Spinal cord (tissue), 10 donors: Measurements from ENCODE around the gene JHY. TPM values are rescaled to one million over a fixed set of nuclear protein-coding genes. Genes with fewer than 3 reads are reported as not detected.

Experiments
- DNase-seq, 6 donors: peaks; one replicate each; pipeline versions ENCODE4 v3.0.0 to v3.0.0-alpha.2; 2013 to 2015; ENCODE audit warnings: low spot score in 6 of 6, low read depth in 4 of 6
- H3K27ac ChIP-seq: one replicate; pipeline ENCODE4 v1.5.1; 2013; ENCODE audit warnings: low read depth, low read length, control low read depth
- H3K27me3 ChIP-seq: one replicate; pipeline ENCODE4 v1.6.1; 2013; ENCODE audit warnings: low read length; ENCODE audit not compliant: control insufficient read depth, insufficient read depth
- H3K36me3 ChIP-seq: one replicate; pipeline ENCODE4 v1.6.1; 2013; ENCODE audit warnings: low read length; ENCODE audit not compliant: control insufficient read depth, insufficient read depth
- H3K4me1 ChIP-seq: one replicate; pipeline ENCODE4 v1.6.1; 2013; ENCODE audit warnings: low read length; ENCODE audit not compliant: control insufficient read depth, insufficient read depth
- H3K4me3 ChIP-seq: one replicate; pipeline ENCODE4 v1.5.1; 2013; ENCODE audit warnings: low read depth, low read length, control low read depth
- H3K9me3 ChIP-seq: one replicate; pipeline ENCODE4 v1.6.1; 2013; ENCODE audit warnings: low read length; ENCODE audit not compliant: control insufficient read depth, insufficient read depth
- WGBS: methylation state at CpG from one replicate; pipeline ENCODE4 v1.1.5; 2013; ENCODE audit warnings: missing lambda C conversion rate; ENCODE audit not compliant: insufficient coverage; 5-methylcytosine and 5-hydroxymethylcytosine counted together
- polyA plus RNA-seq, 2 donors: library from polyadenylated mRNA; unstranded; fragments of 120-200 nt; gene quantifications; one replicate each; pipeline ENCODE4 v1.2.1, GENCODE V29; 2013; ENCODE audit not compliant: insufficient read length in 2 of 2
- total RNA-seq, 2 donors: library from RNA; depleted of rRNA in 1 of 2; stranded (reverse); fragments of 120-200 nt in 1 of 2; fragments of >200 nt in 1 of 2; gene quantifications; one replicate each; pipeline versions ENCODE4 v1.2.3 to v1.2.4, GENCODE V29; 2013 to 2014
- donor health status: healthy.

JHY gene
- total and polyA plus RNA-seq, 4 donors, result 9.5 to 14.8 (median 11.0) TPM

DNA sequence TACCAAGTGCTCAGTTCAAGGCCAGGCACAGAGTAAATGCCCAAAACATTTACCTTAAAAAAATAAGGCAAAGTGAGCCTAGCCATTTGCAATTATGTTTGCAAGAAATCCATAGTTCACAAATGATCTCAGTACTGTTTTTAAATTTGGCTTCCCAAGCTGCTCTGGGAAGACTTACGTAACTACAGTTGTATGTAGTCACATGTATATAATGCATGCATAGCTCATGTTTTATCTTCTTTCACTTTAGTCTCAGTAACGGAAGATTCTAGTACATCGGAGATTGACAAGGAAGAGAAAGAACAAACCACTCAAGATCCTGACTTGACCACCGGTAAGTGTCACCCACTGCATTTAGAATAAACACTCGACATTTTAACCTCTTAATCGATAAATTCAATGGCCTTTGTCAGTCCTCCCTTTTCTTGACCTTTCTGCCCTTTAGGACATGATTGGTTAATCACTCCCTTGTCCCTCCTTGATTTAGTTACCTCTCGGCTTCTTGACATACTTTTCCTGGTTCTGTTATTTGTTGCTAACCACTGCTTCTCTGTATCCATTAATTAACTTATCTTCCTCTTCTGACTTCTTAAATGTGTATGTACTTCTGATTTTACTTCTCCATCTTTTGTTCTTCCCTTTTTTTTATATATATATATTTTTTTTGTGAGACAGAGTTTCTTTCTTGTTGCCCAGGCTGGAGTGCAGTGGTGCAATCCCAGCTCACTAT, 18.0 kb upstream of the JHY start:
- DNase-seq, result no peak
- Histone ChIP-seq H3K4me3 (no peak overlapping the region), H3K27ac (no peak overlapping the region), H3K9me3 (no peaks in the 10 kb centered on the region), H3K4me1 (no peaks in the 10 kb centered on the region), H3K27me3 (no peaks in the 10 kb centered on the region), H3K36me3 (no peaks in the 10 kb centered on the region)
- 86% methylated on average over 1 of the region's 7 CpGs for WGBS

DNA sequence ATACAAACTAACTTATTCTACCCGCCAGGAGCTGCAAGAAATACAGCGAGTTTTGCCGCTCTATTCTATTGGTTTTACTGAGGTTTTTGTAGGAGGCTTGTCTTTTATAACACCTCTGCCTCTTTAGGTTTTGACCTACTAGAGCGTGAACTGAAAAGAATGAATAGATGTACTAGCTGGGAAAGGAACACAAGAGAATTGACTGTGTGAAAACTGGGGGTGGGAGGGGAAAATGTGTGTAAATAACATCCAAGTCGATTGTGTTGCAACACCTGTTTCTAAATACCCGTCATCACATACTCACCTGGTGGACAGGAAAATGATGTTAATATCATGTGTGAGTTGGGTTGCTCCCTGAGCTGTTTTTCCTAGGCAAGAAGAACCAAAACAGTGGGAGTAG, 12.9 kb upstream of the JHY start:
- Histone ChIP-seq H3K36me3 (no peaks in the 10 kb centered on the region), H3K4me1 (no peaks in the 10 kb centered on the region), H3K9me3 (no peaks in the 10 kb centered on the region), H3K4me3 (no peak overlapping the region), H3K27me3 (no peaks in the 10 kb centered on the region), H3K27ac (no peak overlapping the region)
- no CpG with 5 or more reads among the region's 6 CpGs for WGBS
- no peak for DNase-seq

DNA sequence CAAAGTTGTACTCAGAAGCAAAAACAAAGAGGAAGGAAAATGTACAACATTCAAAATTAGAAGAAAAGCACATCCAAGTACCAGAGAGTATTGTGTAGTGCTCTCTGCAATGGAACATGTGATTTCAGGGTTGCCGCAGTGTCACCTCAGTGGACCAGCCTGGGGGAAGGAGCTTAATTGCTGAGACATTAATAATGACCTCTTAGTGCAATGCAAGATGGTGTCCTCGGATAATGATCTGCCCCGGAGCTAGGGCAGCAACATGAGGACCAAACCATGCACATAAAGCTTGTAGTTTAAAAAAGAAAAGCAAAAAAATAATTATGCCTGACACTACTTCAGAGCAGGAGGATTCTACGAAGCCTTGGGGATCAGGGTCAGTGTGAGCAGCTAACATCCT, 11.3 kb upstream of the JHY start:
- H3K36me3 ChIP-seq, result no peaks in the 10 kb centered on the region
- H3K4me3 ChIP-seq, result no peak overlapping the region
- H3K4me1 ChIP-seq, result no peaks in the 10 kb centered on the region
- no peak overlapping the region for H3K27ac ChIP-seq
- no peaks in the 10 kb centered on the region for H3K27me3 ChIP-seq
- DNase-seq, result no peak
- 86% methylated on average over 2 of the region's 4 CpGs for WGBS
- no peaks in the 10 kb centered on the region for H3K9me3 ChIP-seq

DNA sequence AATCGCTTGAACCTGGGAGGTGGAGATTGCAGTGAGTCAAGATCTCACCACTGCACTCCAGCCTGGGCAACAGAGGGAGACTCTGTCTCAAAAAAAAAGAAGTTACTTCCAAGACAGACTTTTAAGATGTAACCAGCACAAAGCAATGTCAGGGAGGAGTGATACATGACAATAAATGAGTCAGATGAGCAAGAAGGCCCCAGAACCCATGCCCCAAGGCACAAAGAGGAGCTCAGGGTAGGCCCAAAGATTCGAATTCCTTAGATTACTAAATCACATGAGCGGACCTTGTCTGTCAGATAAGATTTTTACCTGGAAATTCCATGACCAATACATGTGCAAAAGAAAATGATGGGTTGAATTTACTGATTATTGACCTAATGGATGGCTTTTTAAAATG, 10.5 kb upstream of the JHY start:
- Histone ChIP-seq H3K4me1 (no peaks in the 10 kb centered on the region), H3K4me3 (no peak overlapping the region), H3K9me3 (no peaks in the 10 kb centered on the region), H3K27ac (no peak overlapping the region), H3K27me3 (no peaks in the 10 kb centered on the region), H3K36me3 (no peaks in the 10 kb centered on the region)
- 100% methylated on average over 1 of the region's 3 CpGs for WGBS
- DNase-seq, result no peak

DNA sequence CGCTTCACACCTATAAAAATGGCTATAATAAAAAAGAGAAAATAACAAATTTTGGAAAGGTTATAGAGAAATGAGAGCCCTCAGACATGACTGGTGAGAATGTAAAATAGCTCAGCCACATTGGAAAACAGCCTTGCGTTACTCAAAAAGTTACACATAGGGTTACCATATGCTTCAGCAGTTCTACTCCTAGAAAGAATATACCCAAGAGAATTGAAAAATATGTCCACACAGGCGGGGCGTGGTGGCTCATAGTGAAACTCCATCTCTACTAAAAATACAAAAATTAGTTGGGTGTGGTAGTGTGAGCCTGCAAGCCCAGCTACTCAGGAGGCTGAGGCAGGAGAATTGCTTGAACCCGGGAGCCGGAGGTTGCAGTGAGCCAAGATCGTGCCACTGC, 7.6 kb upstream of the JHY start:
- Histone ChIP-seq H3K9me3 (no peaks in the 10 kb centered on the region), H3K4me3 (no peak overlapping the region), H3K36me3 (no peaks in the 10 kb centered on the region), H3K4me1 (no peaks in the 10 kb centered on the region), H3K27me3 (no peaks in the 10 kb centered on the region), H3K27ac (no peak overlapping the region)
- no peak for DNase-seq
- no CpG with 5 or more reads among the region's 7 CpGs for WGBS

DNA sequence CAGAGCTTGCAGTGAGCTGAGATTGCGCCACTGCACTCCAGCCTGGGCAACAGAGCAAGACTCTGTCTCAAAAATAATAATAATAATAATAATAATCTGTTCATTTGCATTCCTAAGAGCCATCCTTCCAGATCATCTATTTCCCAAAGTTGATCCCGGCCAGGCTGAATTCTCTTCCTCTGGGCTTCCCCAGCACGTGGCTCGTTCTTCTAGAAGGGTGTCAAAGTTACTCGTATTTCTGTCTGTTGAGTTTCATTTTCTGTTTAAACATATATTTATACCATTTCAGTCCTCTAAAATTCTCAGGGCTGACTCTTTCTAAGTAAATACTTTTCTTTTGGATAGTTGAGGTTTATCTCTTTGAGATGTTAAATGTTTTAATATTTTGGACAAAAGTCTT, 4.8 kb upstream of the JHY start:
- H3K27ac ChIP-seq, result no peak overlapping the region
- H3K36me3 ChIP-seq, result no peaks in the 10 kb centered on the region
- WGBS, result no CpG with 5 or more reads among the region's 5 CpGs
- H3K4me3 ChIP-seq, result no peak overlapping the region
- DNase-seq, result no peak
- H3K9me3 ChIP-seq, result no peaks in the 10 kb centered on the region
- H3K27me3 ChIP-seq, result peaks cover 2% of the 10 kb centered on the region
- peaks cover 3% of the 10 kb centered on the region for H3K4me1 ChIP-seq

DNA sequence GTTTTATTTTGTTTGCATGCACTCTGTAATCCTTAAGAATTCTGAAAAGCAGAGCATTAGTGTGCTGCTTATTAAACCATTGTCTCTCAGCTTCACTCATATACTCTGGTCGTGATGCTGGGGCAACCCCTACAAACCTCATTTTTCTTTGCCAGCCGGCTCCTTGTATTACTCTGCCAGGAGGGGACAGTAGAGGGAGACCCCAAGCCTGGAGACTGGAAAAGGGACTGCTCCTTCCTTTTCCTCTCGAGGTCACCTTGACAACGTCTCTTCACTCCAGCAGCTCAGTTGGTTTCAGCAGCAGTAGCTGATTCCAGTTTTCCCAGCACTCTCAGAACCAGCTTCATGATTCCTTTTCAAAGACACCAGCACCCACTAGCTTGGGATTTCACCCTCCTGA, 2.8 kb upstream of the JHY start:
- peaks cover 7% of the 10 kb centered on the region for H3K4me1 ChIP-seq
- no peak overlapping the region for H3K4me3 ChIP-seq
- peak in 2 of 6 donors; percentile 44 to 71 for DNase-seq
- no peak overlapping the region for H3K27ac ChIP-seq
- no peaks in the 10 kb centered on the region for H3K36me3 ChIP-seq
- peaks cover 2% of the 10 kb centered on the region for H3K27me3 ChIP-seq
- WGBS, result 14% methylated on average over 3 of the region's 4 CpGs
- no peaks in the 10 kb centered on the region for H3K9me3 ChIP-seq

DNA sequence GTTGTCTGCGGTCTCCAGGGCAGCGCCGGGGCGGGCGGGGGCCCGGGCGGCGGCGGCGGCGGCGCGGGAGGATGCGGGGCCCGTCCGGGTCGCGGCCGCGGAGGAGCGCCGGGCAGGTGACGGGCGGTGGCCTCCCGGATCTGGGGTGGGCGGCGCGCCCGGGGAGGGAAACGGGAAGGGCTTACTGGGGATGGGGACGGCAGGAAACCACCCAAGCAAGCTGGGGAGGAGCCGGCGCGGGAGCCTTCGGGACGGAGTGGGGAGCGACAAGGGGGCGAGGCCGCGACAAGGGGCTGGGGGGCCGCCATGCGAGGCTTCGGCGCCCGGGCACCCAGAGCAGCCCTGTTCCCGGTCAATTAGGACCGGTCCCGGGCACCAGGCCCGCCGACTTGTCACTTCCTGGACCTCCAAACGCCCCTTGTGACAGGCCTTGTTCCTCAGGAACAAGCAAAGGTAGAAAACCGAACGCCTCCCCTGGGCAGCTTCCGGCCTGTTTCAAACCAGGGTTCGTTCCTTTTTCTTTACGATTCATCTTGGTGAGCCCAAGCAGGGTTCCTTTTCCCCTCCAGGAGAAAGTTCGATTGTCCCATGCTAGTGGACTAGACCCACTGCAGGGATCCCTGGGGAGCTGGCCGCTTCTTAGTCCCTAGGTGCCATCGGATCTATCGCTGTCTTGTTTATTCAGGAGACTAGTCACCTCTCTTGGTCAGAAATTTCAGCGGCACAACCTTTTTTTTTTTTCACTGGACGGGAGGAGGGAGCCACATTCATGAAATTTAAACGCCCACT, 492 bp downstream of the JHY start:
- no peaks in the 10 kb centered on the region for H3K9me3 ChIP-seq
- H3K4me3 ChIP-seq, result peak overlapping the region; percentile 71
- DNase-seq, result peak in 5 of 6 donors; percentile 24 to 78 (median 53)
- peaks cover 7% of the 10 kb centered on the region for H3K4me1 ChIP-seq
- under 1% methylated on average over 58 of the region's 63 CpGs for WGBS
- H3K27ac ChIP-seq, result peak overlapping the region; percentile 87
- peaks cover 2% of the 10 kb centered on the region for H3K27me3 ChIP-seq
- H3K36me3 ChIP-seq, result no peaks in the 10 kb centered on the region

DNA sequence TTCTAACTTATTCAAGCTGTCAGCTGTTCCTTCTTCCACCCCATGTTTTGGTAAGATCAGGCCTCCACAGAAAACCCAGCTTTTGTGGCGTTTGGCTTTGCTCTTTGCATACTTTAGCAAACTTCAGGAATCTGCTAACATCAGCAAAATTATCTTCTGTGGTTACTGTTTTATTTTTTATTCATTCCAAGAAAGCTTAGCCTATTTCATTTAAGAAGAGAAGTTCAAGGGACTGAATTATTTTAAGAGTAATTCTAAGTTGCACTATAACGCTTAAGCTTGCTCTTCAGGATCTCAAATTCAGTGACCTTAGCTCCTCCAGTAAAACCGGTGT, 1.1 kb downstream of the JHY start:
- Histone ChIP-seq H3K4me1 (peaks cover 7% of the 10 kb centered on the region), H3K36me3 (no peaks in the 10 kb centered on the region), H3K27ac (peak overlapping the region; percentile 87), H3K4me3 (peak overlapping the region; percentile 71), H3K27me3 (peaks cover 2% of the 10 kb centered on the region), H3K9me3 (no peaks in the 10 kb centered on the region)
- DNase-seq, result no peak
- WGBS, result no CpG with 5 or more reads among the region's 3 CpGs

DNA sequence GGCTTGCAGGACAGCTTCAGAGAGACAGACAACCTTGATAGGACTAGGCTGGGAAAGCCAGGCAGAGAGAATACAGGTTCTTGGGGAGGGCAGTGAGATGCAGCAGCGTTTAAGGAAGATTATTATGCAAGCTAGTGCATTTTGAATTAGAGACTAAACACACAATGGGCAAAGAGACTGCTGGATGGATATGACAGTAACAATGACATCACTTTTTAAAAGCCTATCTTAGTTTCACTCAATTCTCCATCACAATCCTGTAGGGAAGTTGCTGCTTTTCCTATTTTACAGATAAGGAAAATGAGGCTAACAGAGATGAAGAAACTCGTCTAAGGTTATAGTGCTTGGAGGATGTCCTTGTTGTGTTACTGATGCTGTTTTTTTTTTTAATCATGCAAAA, 5.6 kb downstream of the JHY start:
- no peaks in the 10 kb centered on the region for H3K9me3 ChIP-seq
- no peak overlapping the region for H3K27ac ChIP-seq
- H3K36me3 ChIP-seq, result no peaks in the 10 kb centered on the region
- no peak for DNase-seq
- H3K4me1 ChIP-seq, result peaks cover 2% of the 10 kb centered on the region
- no CpG with 5 or more reads among the region's 2 CpGs for WGBS
- no peaks in the 10 kb centered on the region for H3K27me3 ChIP-seq
- no peak overlapping the region for H3K4me3 ChIP-seq
